Kasumi-1 (cell line): Measurements from ENCODE around the gene ETS1.

Source experiments
- DNase-seq, 2 experiments: peaks; one replicate each; lab custom pipeline; 2025; lab: John Stamatoyannopoulos, UW

The ETS1 gene, protein sequence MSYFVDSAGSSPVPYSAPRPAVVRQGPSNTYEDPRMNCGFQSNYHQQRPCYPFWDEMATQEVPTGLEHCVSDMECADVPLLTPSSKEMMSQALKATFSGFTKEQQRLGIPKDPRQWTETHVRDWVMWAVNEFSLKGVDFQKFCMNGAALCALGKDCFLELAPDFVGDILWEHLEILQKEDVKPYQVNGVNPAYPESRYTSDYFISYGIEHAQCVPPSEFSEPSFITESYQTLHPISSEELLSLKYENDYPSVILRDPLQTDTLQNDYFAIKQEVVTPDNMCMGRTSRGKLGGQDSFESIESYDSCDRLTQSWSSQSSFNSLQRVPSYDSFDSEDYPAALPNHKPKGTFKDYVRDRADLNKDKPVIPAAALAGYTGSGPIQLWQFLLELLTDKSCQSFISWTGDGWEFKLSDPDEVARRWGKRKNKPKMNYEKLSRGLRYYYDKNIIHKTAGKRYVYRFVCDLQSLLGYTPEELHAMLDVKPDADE

DNA sequence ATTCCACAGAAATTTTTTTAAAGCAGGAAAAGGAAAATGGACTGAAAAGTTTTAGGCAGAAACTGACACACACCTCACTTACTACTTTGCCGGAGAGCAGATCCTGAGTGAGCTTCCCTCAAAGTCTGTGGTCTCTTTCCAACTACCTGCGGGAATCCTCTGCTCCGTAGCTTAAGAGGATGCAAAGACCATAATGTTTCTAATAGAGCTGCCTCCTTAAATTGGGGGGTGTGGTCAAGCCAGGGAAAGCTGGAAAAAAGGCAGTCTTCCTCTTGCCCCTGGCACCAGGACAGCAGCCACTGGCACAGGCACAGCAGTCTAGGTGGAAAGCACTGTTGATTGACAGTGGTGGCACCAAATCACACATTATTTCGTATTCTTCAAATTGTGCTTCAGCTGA lies at the start of gene ETS1:
TSS of gene ETS1 (minus strand) at position 144 of the 400 bp plus-strand sequence. CDS start 14,428 bp downstream, outside the sequence.
- DNase-seq = no peak

DNA sequence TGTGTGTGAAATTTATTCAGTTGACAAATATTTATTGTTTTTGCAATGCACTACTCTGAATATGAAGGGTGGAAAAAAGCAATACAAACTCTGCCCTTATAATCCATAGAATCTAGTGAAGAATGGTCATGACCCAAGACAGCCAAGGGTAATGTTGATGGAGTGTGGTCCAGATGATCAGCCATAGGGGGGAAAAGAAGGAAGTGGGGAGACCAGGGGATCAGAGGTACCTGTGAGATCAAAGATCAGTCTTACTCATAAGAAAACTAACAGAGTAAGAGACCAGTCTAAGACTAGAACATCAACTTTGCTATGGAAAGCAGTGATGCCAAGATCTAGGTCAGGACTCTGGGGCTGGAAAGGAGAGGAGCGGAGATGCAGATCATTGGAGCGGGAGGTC lies 47.0 kb upstream of the ETS1 start:
- DNase-seq = no peak

DNA sequence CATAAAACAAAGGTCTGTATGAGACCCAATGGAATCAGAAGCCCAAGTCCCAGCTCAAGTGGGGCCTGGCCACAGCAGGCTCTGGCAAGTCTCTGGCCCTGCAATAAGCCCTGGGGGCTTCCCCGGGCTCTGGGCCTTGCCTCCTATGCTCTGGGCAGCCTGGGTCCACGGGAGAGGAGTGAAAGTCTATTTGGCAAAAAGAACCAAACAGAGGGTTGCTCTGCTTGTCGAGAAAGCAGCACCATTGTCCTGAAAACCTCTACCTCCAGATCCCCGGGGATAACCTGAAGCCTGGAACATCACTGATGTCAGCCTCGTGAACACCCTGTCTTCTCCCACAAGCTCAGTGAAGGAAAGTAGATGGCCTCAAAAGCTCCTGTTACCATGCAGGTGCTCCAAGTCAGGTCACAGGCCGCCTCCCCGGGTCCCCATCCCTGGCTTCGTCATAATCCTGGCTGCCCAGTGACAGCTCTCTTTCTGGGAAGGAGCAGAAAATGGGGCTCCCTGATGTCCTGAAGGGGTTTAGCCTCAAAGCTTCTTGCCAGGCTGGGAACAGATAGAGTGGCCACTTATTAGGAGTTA lies 46.1 kb upstream of the ETS1 start:
- DNase-seq = no peak

DNA sequence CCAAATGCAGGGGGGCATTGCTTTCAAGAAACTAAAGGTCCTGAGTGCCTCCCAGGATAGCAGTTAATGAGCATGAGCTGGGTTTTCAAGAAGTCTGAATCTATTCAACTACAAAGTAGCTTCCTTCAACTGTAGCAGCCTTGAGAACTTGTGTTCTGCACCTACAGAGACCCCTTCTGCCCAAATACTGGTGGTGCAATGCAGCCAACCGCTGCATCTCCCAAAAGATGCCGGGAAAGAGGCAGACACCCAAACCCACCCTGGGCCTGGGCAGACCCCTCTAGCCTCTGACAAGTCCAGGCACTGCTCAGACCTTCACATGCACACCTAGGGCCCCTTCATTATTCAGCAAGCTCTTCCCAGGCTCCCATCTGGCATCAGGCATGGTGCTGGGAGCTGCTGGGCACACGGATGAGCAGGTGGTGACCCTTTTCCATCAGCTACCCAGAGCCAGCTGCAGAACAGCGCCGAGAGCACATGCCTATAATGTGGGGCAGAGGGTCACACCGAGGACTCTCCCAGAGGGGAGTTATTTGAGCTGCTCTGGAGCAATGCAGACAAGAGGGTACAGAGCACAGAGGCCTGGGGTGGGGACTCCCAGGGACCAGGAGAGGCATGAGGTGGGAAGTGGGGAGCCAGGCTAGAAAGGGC lies 44.9 kb upstream of the ETS1 start:
- peak; percentile 68 to 71 for DNase-seq

DNA sequence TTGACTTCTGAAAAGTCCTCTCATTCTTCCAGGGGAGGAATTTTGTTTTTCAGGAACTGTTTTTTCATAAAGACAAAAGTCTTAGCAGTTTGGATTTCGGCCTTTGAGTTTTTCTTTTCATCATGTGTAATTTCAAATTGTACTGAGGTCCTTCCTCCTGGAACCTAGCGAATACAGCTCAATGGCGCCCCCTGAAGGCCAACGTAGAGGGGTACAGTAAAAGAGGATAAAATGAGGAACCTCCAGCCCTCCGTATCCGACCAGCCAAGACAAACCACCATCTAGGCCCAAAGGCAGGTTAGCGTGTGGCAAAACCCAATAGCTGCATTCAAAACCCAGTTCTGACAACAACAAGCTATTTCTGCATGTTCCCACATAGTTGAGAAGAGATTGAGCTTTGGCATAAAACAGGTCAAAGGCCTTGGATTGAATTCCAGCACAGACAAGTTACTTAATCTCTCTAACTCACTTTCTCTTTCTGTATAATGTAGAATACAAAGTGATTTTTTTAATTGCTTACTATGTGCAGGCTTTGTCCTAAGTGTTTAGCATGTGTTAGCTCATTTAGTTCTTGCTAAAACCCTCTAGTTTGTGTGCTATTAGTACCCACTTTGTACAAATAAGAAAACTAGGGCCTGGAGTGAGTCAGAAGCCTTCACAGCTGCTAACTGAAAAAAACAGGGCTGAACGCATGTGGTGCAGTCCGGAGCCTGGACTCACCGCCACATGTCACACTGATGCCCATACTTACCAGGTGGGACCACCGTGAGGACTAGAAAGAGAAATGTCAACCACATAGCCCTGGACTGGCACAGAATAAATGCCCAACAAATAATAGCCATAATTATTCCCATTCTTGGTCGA lies 43.2 kb upstream of the ETS1 start:
- DNase-seq = peak; percentile 87 to 89

DNA sequence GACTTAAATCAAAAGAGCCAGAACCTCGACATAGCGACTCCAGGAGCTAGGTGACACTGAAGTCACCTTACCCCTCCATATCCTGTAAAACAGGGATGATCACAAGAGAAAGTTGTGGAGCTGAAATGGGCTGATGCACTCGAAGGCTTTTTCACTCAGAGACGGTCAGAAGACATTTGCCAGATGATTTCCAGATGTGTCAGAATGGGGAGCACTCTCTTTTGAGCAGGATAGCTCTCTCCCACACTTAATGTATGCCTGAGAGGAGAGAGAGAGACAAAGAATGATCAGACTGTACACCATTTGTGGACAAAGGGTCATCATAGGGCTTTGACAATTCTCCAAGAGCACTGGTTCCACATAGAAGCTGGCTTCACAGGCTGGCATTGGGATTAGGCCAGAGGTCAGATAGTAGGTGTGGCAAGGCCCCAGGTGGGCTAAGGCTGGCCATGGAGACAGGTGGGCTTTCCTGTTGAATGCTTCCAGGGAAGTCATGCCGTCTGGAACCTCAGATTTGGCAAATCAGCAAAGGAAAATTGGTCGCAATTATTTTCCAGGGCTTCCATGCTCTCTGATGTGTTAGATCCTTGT lies 42.3 kb upstream of the ETS1 start:
- DNase-seq = no peak

DNA sequence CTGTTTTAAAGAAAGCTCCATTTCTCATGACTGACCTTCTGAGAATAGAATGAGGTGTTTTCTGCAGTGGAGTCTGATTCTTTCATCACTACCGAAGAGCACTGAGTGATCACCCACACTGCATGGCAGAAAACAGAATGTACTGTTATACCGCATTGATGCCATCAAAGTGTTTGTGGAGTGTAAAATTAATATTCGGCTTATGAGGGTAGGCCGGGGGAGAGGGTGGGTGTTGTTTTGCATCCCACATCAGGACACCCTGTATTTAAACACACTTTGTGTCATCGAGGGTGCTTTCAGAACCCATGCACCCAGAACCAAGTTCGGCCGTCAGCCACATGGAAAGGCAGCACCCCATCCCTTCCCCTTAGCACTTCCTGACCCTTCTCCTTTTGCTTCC lies 41.3 kb upstream of the ETS1 start:
- no peak for DNase-seq

DNA sequence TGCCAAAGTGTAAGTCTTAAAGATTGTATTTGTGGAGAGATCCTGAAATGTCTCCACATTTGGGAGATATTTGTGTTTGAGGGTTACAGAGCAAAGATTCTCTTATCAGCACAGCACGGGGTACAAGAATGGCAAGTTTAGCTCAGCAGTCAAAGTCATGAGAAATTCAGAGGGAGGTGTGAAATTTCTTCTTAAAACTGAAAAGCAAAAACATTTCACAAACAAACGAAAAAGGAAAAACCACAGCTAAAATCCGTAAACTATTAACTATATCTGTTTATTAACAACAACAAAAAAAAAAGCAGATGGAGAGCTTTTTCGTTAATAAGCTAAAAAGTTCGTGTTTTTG lies 40.9 kb upstream of the ETS1 start:
- DNase-seq = no peak

DNA sequence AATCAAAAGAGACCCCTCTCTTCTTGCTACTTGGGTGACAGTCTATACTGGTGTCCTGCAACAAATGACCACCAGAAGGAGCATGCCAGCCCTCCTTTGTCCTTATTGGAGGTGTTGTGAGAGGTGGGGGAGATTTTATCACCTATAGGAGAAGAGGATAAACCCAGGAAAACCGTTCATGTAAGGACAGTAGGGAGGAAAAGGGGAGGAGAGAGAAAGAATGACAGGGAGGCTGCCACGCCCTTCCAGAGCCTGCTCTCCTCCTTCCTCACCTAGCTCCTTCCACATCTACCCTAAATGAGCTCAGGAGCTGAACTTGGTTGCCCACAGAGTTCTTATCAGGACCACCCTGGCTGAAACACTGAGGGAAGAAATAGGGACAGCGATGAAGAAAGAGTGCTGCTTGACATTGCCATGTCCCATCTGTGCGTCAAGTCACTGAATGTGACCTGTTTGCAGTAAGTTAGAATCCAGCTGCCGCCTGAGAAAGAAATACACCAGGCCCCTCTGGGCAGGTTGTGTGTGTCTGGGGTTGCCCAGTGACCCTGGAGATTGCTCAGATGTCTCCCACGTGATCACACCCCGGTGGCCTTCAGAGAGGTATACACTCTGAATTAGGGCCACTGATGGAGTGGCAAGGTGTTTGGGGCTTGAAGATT lies 40.4 kb upstream of the ETS1 start:
- no peak for DNase-seq

DNA sequence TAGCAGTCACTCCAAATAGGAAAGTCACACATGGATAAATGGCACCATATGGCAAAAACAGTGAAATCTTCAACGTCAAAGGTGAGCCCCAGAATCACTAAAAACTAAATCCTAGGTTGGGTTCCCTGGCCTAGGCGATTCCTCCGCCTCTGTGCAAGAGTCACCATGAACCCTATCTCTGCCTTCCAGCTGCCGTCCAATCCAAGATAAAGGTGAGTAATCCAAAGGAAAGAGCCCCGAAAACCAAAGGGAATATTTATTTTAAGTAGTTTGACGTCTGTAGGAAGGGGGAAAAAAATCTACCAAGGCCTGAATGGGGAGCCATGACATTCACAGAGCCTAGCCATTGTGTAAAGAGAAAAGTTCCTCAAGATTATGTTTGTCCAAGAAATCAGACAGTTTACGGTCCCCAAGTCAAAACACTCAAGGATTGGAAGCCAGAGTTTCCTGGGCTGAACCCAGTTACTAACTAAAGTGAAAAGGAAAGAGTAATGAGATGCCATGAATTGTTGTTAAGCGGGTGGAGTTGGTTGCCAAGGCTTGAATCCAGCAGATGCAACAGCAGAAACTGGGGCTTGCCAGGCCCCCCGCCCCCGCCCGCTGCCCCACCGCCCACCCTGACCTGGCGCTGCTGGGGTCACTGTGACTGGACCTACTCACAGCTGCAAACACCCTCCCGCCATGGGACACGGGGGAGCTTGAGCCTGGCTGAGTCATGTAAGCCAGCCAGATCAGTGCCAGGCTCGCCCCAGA lies 39.7 kb upstream of the ETS1 start:
- no peak for DNase-seq

DNA sequence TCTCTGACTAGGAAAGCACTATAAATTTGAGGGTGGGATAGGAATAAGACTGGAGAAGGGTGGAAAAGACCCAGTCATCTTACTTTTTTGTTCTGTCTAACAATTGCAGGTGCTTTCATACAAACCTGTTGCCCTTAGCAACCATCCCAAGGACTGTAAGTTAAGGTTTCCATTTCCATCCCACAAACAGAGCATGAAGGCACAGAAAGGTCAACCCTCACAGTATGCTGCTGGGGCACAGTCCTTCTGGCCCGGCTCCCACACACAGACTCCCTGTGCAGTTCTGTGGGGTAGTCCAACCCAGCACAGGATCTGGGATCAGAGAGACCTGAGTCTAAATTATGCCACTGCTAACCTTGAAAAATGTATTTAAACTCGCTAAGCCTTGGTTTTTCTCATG lies 38.4 kb upstream of the ETS1 start:
- no peak for DNase-seq

DNA sequence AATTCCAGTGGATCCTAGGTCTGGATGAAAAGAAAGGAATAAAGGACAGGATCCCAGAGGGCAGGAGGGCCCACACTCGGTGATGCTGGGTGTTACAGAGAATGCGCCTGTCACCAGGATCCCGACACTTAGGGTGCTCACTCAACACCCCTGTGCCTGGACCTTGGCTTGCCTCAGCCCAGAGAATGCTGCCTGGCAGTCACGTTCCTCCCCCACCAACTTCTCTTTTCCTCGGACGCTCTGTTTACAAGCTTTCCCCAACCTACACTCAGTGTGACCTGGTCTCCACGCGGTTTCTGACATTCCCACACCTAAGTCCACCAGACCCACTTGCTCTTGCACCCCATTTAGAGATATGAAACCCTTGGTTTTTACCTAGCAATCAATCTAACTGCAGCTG lies 38.0 kb upstream of the ETS1 start:
- no peak for DNase-seq

DNA sequence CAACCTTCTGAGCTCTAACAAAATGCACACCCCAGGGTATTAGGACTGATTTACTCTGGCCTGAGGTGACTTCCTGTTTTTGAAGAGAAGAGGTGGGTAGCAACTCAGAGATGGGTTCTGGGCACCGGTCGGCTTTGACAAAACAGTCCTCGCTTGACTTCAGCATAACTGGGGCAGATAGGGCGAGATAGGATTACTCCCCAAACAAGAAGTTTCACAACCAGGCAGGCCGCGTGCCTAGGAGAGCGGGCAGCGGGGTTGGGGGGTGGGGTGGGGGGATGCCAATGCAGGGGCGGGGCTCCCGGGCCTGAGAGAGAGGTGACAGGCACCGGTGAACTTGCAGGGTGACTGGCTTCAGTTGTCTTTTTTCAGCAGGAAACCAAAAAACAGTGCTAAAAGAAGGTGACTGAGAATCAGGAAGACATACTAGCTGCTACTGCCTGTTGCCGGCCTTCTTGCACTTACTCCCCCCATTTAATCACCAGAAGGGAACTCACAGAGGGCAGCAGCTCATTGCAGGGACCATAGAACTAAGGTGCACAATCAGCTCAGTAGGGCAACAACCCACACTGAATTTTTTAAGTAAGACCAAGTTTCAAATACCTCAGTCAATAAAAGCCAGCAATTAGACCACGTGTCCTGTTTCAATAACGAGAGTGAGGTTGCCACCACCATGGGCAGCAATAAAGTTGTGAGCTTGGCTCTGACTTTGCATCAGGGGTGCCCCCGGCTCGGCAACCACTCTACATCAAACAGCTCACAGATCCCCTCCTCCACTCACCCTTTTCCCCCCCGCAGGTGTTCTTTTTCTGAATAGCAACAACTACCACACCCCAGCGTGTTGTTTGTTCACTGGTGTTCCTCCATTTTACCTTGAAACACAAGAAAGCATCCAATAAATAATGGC lies 37.2 kb upstream of the ETS1 start:
- peak in 1 of 2 experiments; percentile 12 for DNase-seq

DNA sequence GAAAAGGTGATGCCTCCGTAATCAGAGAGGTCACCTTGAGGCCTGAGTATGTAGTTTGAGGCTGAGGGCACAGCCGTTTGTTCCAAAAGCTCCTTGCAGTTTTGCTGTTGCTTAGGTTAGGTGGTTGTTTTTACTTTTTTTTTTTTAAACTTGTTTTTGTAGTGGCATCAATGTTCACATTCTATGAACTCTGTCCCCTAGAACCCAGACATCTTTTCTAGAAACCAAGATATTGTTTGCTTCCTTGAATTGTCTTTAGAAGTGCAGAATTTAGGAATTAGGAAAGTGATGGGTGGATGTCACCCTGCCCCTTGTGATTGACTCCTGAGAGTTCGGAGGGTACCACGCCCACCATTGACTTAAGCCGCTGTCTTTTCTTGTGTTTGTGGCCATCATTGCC lies 35.7 kb upstream of the ETS1 start:
- no peak for DNase-seq

DNA sequence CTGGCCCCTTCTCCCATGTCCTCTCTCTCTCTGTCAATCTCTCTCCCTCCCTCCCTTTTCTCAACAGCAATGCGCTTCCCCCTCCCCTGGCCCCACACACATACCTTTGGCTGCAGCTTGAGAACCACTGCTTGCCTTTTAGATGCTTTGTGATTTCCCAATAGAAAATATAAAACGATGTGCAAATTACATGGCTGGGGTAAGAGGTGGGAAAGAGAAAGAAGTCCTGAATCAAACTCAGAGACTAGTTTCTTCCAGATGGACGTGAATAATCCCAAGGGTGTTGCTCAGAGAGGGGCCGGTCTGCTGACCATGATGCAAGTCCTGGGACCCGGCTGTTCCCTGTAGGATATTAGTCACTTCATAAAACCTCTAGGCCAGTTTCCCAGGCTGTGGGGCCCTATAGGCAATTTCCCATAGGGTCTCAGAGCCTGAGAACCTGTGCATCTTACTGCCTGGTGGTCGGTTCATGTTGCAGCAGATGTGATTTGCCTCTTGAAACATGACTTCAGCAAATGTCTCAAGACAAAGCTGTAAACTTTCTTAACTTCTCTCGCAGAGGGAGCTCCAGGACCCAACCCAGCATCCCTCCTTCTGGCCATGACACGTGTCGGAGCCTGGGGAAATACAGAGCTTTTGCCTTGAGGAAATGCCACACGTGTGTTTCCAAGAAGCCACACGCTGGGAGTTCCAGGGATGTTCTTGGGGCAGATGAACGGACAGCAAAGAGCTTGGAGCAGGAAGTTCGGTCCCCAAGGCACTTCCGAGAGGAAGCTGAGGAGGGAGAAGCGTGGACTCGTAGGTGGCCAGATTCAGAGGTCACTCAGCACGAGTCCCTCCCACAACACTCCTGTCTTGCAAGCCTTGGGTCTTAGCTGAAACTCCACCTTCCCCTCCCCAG lies 34.5 kb upstream of the ETS1 start:
- DNase-seq = no peak

DNA sequence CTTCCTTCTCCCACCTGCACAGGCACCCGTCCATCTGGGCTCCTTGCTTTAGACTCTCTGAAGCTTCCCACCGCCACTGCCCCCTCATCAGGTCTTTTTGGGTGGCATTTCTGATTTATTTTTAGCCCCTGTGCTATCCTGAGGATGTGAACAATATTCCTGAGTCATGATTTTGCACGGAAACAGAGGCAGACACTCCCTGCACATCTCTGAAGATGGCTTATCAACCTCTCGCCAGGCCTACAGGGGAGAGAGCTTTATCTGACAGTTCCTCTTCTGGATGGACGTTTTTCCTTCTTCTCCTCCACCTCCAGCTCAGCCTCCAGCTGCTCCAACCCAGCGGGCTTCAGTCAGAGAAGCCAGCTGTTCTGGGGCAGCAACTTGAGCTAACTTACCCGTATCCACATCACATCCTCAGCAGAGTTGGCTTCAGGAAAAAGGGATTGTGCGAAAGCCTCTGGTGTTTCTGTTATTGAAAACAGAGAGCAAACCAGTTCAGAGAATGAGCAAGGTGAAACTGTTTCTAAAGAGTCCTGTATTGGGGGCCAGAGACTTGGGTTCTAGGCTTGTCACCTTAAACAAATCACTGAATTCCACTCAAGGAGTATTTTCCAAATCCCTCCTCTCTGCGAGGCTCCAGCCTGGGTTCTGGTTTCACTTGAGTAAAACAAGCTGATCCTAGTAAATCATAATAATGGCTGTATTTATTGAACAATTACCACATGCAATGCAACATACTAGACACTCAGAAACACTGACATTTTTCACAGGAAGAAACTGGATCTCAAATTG lies 33.1 kb upstream of the ETS1 start:
- no peak for DNase-seq

DNA sequence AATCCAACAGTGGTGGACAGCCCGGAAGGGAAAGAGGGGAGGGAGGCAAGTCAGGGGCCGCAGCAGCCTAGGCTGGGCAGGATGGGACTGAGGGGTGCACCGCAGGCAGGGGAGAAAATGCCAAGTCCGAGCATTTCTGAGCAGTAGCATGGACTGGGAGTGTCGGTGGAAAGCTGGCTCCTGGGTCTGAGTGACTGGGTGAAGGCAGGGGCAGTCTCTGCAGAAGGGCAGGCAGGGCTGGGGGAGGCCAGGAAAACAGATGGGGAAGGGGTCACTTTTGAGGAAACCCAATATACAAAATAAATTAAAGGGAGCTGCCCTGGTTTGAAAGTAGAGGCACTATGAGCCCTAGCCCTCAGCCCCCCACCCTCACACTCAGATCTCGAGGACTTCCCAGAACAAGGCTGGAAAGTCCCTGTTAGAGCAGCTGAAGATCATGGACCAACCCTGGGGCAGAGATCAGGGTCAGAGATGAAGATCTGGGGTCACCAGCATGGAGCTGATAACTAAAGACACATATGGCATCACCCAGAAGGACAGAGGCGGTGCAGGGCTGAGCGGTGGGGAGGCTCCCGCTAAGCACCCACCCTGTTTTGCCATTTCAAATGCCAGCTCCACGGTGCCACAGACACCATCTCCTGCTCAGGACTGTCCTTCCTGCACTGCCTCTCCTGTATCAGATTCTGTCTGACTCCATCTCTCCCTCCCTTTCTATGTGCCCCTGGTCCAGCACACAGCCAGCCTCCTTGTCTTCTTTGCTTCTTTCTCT lies 32.4 kb upstream of the ETS1 start:
- no peak for DNase-seq
